K562 (cell line): ENCODE measurements around the gene NBEA. TPM values are rescaled to one million over a fixed set of nuclear protein-coding genes. Genes with fewer than 3 reads are reported as not detected.

Experiments
- ATAC-seq: fragments of 200-7000 bp; cut with Tn5 transposase; 3 replicates; pipeline ENCODE4 v1.9.1; 2020; ENCODE audit warnings: moderate library complexity
- BruUV-seq: library from RNA; stranded (reverse); fragments of 400-500 nt; replicated peaks from 2 replicates; lab custom pipeline; 2021; lab: Mats Ljungman, UMichigan
- CTCF ChIA-PET: fragments of 300-600 bp; formaldehyde crosslinking; extraction: SDS; loops from one replicate; lab custom pipeline; 2021; ENCODE audit warnings: low intra/inter-chr PET ratio; lab: Yijun Ruan, JAX
- POLR2A ChIA-PET: fragments of 300-600, 350-650 bp; sonication (Branson Sonifier 250); formaldehyde crosslinking; extraction: SDS; loops from one replicate; lab custom pipeline; 2021; ENCODE audit warnings: antibody characterized with exemption, inconsistent platforms; lab: Yijun Ruan, JAX
- DNase-seq, 4 experiments: peaks; one replicate each; pipeline versions ENCODE4 v3.0.0 to v3.0.0-alpha.2; 2011 to 2018; ENCODE audit warnings: low spot score in 3 of 4, mixed read lengths in 3 of 4; ENCODE audit errors: extremely low read depth in 1 of 4
- FAIRE-seq: peaks from 2 replicates; lab custom pipeline; 2011; peaks lifted over from hg19 to GRCh38; lab: Jason Lieb, UNC
- H2AFZ ChIP-seq: 2 replicates; pipeline ENCODE4 v1.6.0; 2011; ENCODE audit warnings: low read depth, low read length, control low read depth, inconsistent platforms
- H3K27ac ChIP-seq: fragments of 200-600 bp; 3 replicates; pipeline ENCODE4 v1.8.0; 2011; ENCODE audit warnings: low read depth, mild to moderate bottlenecking, control low read depth, inconsistent platforms, low read length, moderate library complexity, mixed read lengths; ENCODE audit errors: extremely low read depth
- H3K27me3 ChIP-seq, 2 experiments: fragments of 300-600 bp in 1 of 2; 2 replicates in 1 of 2; 3 replicates in 1 of 2; pipeline versions ENCODE4 v1.6.0 to v1.8.0; 2011; ENCODE audit warnings: inconsistent platforms in 2 of 2, low read length in 2 of 2, mild to moderate bottlenecking in 1 of 2, mixed read lengths in 1 of 2, moderate library complexity in 1 of 2; ENCODE audit not compliant: control insufficient read depth in 2 of 2, insufficient read depth in 2 of 2
- H3K36me3 ChIP-seq: fragments of 300-600 bp; 3 replicates; pipeline ENCODE4 v1.8.0; 2011; ENCODE audit warnings: mild to moderate bottlenecking, low read length, inconsistent platforms; ENCODE audit not compliant: control insufficient read depth, insufficient read depth
- H3K4me1 ChIP-seq, 2 experiments: fragments of 200-600 bp in 1 of 2; replicated peaks in 1 of 2; 2 replicates in 1 of 2; 3 replicates in 1 of 2; pipeline versions ENCODE4 v1.5.1 to v1.8.0; 2011; ENCODE audit warnings: inconsistent platforms in 2 of 2, low read length in 2 of 2, mild to moderate bottlenecking in 1 of 2, mixed read lengths in 1 of 2, moderate library complexity in 1 of 2; ENCODE audit not compliant: control insufficient read depth in 2 of 2, insufficient read depth in 2 of 2
- H3K4me2 ChIP-seq: 2 replicates; pipeline ENCODE4 v1.6.1; 2011; ENCODE audit warnings: low read length, control low read depth, inconsistent platforms, mixed read lengths; ENCODE audit not compliant: insufficient read depth
- H3K4me3 ChIP-seq: fragments of 200-600 bp; sonication (generic), shearing (Covaris generic); 2 replicates; pipeline ENCODE4 v1.5.1; 2016; ENCODE audit warnings: control low read depth, inconsistent platforms
- H3K79me2 ChIP-seq: fragments of 200-600 bp; 3 replicates; pipeline ENCODE4 v1.8.0; 2011; ENCODE audit warnings: low read length, inconsistent platforms; ENCODE audit not compliant: control insufficient read depth, insufficient read depth
- H3K9ac ChIP-seq, 2 experiments: 2 replicates each; pipeline versions ENCODE4 v1.6.0 to v1.6.1; 2011; ENCODE audit warnings: low read depth in 2 of 2, low read length in 2 of 2, control low read depth in 1 of 2, inconsistent platforms in 1 of 2, mild to moderate bottlenecking in 1 of 2, mixed read lengths in 1 of 2; ENCODE audit not compliant: insufficient read depth in 1 of 2
- H3K9me1 ChIP-seq: one replicate; pipeline ENCODE4 v1.6.0; 2011; ENCODE audit warnings: inconsistent platforms, mild to moderate bottlenecking, low read length, moderate library complexity; ENCODE audit not compliant: control insufficient read depth, insufficient read depth
- H3K9me3 ChIP-seq: replicated peaks from 2 replicates; pipeline ENCODE4 v1.5.1; 2011; ENCODE audit warnings: low read depth, low read length, inconsistent platforms; ENCODE audit not compliant: control insufficient read depth, insufficient read depth
- H4K20me1 ChIP-seq: replicated peaks from 2 replicates; pipeline ENCODE4 v1.6.1; 2011; ENCODE audit warnings: low read length, inconsistent platforms, mixed read lengths; ENCODE audit not compliant: control insufficient read depth, insufficient read depth
- FOXA1 ChIP-seq: fragments of 450-650 bp; IDR thresholded peaks from 2 replicates; pipeline ENCODE4 v1.6.1; 2016; ENCODE audit warnings: mild to moderate bottlenecking, borderline replicate concordance
- KHSRP ChIP-seq: fragments of 450-650 bp; IDR thresholded peaks from 2 replicates; pipeline ENCODE4 v1.6.1; 2017
- MCM5 ChIP-seq: fragments of 450-650 bp; IDR thresholded peaks from 2 replicates; pipeline ENCODE4 v1.6.1; 2016; ENCODE audit warnings: low read depth
- MCM7 ChIP-seq, 2 experiments: fragments of 450-650 bp; IDR thresholded peaks; 2 replicates each; pipeline ENCODE4 v1.6.1; 2016 to 2018
- MTF1 ChIP-seq: fragments of 250-450 bp; sonication (Bioruptor Pico); IDR thresholded peaks from 2 replicates; pipeline ENCODE4 v1.9.0; 2021; ENCODE audit warnings: moderate library complexity, mild to moderate bottlenecking, inconsistent platforms, borderline replicate concordance
- RAD21 ChIP-seq, 2 experiments: fragments of 250-450 bp in 1 of 2; fragments of 450-650 bp in 1 of 2; sonication (Bioruptor Pico) in 1 of 2; formaldehyde crosslinking in 1 of 2; IDR thresholded peaks in 1 of 2; conservative IDR thresholded peaks in 1 of 2; 2 replicates each; pipeline versions ENCODE4 v1.4.0 to v1.8.0; 2020 to 2022; ENCODE audit warnings: mild to moderate bottlenecking in 2 of 2, moderate library complexity in 1 of 2
- RCOR1 ChIP-seq, 2 experiments: IDR thresholded peaks; 2 replicates each; pipeline ENCODE4 v1.6.1; 2012; ENCODE audit warnings: low read depth in 2 of 2, low read length in 2 of 2, borderline replicate concordance in 1 of 2, improper control_type of control experiment in 1 of 2
- SP2 ChIP-seq: IDR thresholded peaks from 2 replicates; pipeline ENCODE4 v1.6.1; 2011; ENCODE audit warnings: mild to moderate bottlenecking, low read depth, low read length, moderate library complexity; ENCODE audit not compliant: poor library complexity, severe bottlenecking; ENCODE audit errors: extremely low read depth
- TFAM ChIP-seq: fragments of 250-450 bp; sonication (Bioruptor Pico); conservative IDR thresholded peaks from 2 replicates; pipeline ENCODE4 v1.5.0; 2021; ENCODE audit warnings: mild to moderate bottlenecking, moderate library complexity
- YY1 ChIP-seq, 3 experiments: IDR thresholded peaks; 2 replicates each; pipeline ENCODE4 v1.6.1; 2011; ENCODE audit warnings: low read length in 2 of 3, mild to moderate bottlenecking in 2 of 3, moderate library complexity in 2 of 3, borderline replicate concordance in 1 of 3, control low read depth in 1 of 3, low read depth in 1 of 3; ENCODE audit not compliant: insufficient read depth in 3 of 3, insufficient replicate concordance in 2 of 3, control insufficient read depth in 1 of 3, insufficient read length in 1 of 3; ENCODE audit errors: extremely low read depth in 1 of 3
- ZEB2 ChIP-seq: fragments of 450-650 bp; IDR thresholded peaks from 2 replicates; pipeline ENCODE4 v1.6.1; 2016
- ZNF143 ChIP-seq: sonication (generic); formaldehyde crosslinking; IDR thresholded peaks from 2 replicates; pipeline ENCODE4 v1.9.0; 2022; ENCODE audit warnings: mild to moderate bottlenecking, missing genetic modification reagents
- ZNF384 ChIP-seq: IDR thresholded peaks from 2 replicates; pipeline ENCODE4 v1.6.1; 2012; ENCODE audit warnings: low read depth, low read length, improper control_type of control experiment
- ZNF551 ChIP-seq: fragments of 250-450 bp; sonication (Bioruptor Pico); IDR thresholded peaks from 2 replicates; pipeline ENCODE4 v1.5.0; 2021; ENCODE audit warnings: mild to moderate bottlenecking, moderate library complexity
- ZNF57 ChIP-seq: fragments of 450-650 bp; formaldehyde crosslinking; IDR thresholded peaks from 2 replicates; pipeline ENCODE4 v1.4.0; 2020; ENCODE audit warnings: mild to moderate bottlenecking, moderate library complexity
- WGBS: fragments of 100-300 bp; shearing (Covaris generic); methylation state at CpG from one replicate; pipeline ENCODE4 v1.1.6; 2016; ENCODE audit warnings: low coverage, mixed read lengths; ENCODE audit not compliant: insufficient coverage; ENCODE audit errors: missing lambda C conversion rate; 5-methylcytosine and 5-hydroxymethylcytosine counted together
- in situ Hi-C: fragments of 300-500 bp; cut with MboI; formaldehyde crosslinking; loops from 4 replicates; pipeline ENCODE4 v1.15.0; 2018; ENCODE audit warnings: inconsistent platforms, mixed read lengths
- intact Hi-C: fragments of 100-400 bp; cut with micrococcal nuclease; formaldehyde crosslinking; loops from 2 replicates; pipeline ENCODE4 v1.14.2; 2022
- polyA plus RNA-seq, 8 experiments: library from polyadenylated mRNA; depleted of rRNA in 4 of 8; stranded (reverse) in 5 of 8; unstranded in 3 of 8; fragments of >200 nt; fragmentation: Nextera tagmentation in 2 of 8; fragmentation: Illumina TruSeq in 1 of 8; extraction: Ambion mirVana in 2 of 8; extraction: Trizol in 1 of 8; gene quantifications; 2 replicates each; pipeline versions ENCODE4 v1.2.1 to v1.2.3, GENCODE V29; 2011 to 2014; ENCODE audit warnings: inconsistent platforms in 1 of 8, missing spikeins in 1 of 8
- total RNA-seq, 7 experiments: library from RNA; depleted of rRNA in 6 of 7; stranded (reverse); fragments of >200 nt in 6 of 7; fragmentation: Illumina TruSeq in 2 of 7; extraction: Trizol in 2 of 7; gene quantifications; 2 replicates each; pipeline versions ENCODE4 v1.2.1 to v1.2.3, GENCODE V29; 2011 to 2021; ENCODE audit warnings: low replicate concordance in 1 of 7

NBEA gene
- total and polyA plus RNA-seq, 9 of the 15 experiments (the other 6 are each of a cell fraction or from before 2014, with no cell fraction given) = 0.03 to 0.94 (median 0.05) TPM; not detected in 2

GRCh38 chr13:35659796-35660195 lies 717.7 kb downstream of the NBEA start:
- DNase-seq = no peak
- H2AFZ ChIP-seq = no peak overlapping the region
- TF ChIP-seq SP2 (no peak), RAD21 (CRISPR knock-in tag; conservative IDR thresholded peaks at IDR 0.05 in 1 of 2, IDR thresholded peaks at IDR 0.05 in 1 of 2) (no peak), KHSRP (no peak), ZNF57 (CRISPR knock-in tag) (no peak), ZNF384 (no peak), RCOR1 (IDR thresholded peaks at IDR 0.05; ENCODE audit: borderline replicate concordance in 1 of 2, low read depth in 2 of 2, low read length in 2 of 2) (no peak), FOXA1 (no peak), YY1 (IDR thresholded peaks at IDR 0.05; ENCODE audit: borderline replicate concordance in 1 of 3, control insufficient read depth in 1 of 3, extremely low read depth in 1 of 3, insufficient read depth in 3 of 3, insufficient read length in 1 of 3, insufficient replicate concordance in 2 of 3, low read depth in 1 of 3, low read length in 2 of 3) (no peak), ZEB2 (no peak), ZNF143 (no peak), MCM7 (IDR thresholded peaks at IDR 0.05) (no peak), TFAM (CRISPR knock-in tag) (no peak), MCM5 (no peak), MTF1 (no peak), ZNF551 (no peak)
- TF ChIP-seq, all 486 proteins: peak for 0
- ChIA-PET CTCF (no interaction called here), POLR2A (no interaction called here)
- H3K4me1 ChIP-seq = no peaks in the 10 kb centered on the region
- no peak overlapping the region for H3K4me3 ChIP-seq
- H3K36me3 ChIP-seq = no peaks in the 10 kb centered on the region
- no peak for FAIRE-seq
- no peak overlapping the region for H3K4me2 ChIP-seq
- ATAC-seq = no peak
- H3K9ac ChIP-seq = no peak overlapping the region
- no peaks in the 10 kb centered on the region for H3K9me3 ChIP-seq
- H3K9me1 ChIP-seq = no peaks in the 10 kb centered on the region
- no peaks in the 10 kb centered on the region for H4K20me1 ChIP-seq
- in situ Hi-C loops = no loop called here
- BruUV-seq = no TSS peak
- 0% methylated on average over 4 of the region's 4 CpGs for WGBS
- no peaks in the 10 kb centered on the region for H3K79me2 ChIP-seq
- H3K27ac ChIP-seq = no peak overlapping the region
- no peaks in the 10 kb centered on the region for H3K27me3 ChIP-seq
- intact Hi-C loops = no loop called here
